PC-3 (cell line): Measurements from ENCODE around the gene FUT3. TPM values are rescaled to one million over a fixed set of nuclear protein-coding genes. Genes with fewer than 3 reads are reported as not detected.

ENCODE experiments used
- ATAC-seq: fragments of 200-7000 bp; cut with Tn5 transposase; 2 replicates; pipeline ENCODE4 v1.9.1; 2020; ENCODE audit warnings: mild to moderate bottlenecking, moderate library complexity
- BruUV-seq: library from RNA; stranded (reverse); fragments of 400-500 nt; replicated peaks from 2 replicates; lab custom pipeline; 2021; lab: Mats Ljungman, UMichigan
- CTCF ChIA-PET: fragments of 300-600 bp; sonication (Branson Sonifier 250); formaldehyde crosslinking; loops from one replicate; lab custom pipeline; 2022; ENCODE audit warnings: antibody characterized with exemption; lab: Charles Lee
- POLR2A ChIA-PET: fragments of 300-600 bp; sonication (Branson Sonifier 250); formaldehyde crosslinking; loops from one replicate; lab custom pipeline; 2022; ENCODE audit warnings: antibody characterized with exemption; ENCODE audit not compliant: unreplicated experiment; lab: Charles Lee
- DNase-seq: peaks from one replicate; pipeline ENCODE4 v3.0.0-alpha.2; 2015
- H2AFZ ChIP-seq: fragments of 300-600 bp; sonication (generic); 2 replicates; pipeline ENCODE4 v1.6.0; 2016; ENCODE audit warnings: antibody characterized with exemption, low read length
- H3F3A ChIP-seq: fragments of 300-600 bp; sonication (generic); one replicate; pipeline ENCODE4 v1.6.0; 2017; ENCODE audit warnings: antibody characterized with exemption, low read length, control low read depth, mild to moderate bottlenecking; ENCODE audit not compliant: unreplicated experiment
- H3K27ac ChIP-seq: fragments of 300-600 bp; sonication (generic); 2 replicates; pipeline ENCODE4 v1.5.1; 2016; ENCODE audit warnings: mild to moderate bottlenecking, low read length
- H3K27me3 ChIP-seq: fragments of 300-600 bp; sonication (generic); 2 replicates; pipeline ENCODE4 v1.6.1; 2016; ENCODE audit warnings: low read length, mixed read lengths
- H3K36me3 ChIP-seq: fragments of 300-600 bp; sonication (generic); 2 replicates; pipeline ENCODE4 v1.6.1; 2016; ENCODE audit warnings: low read depth, mixed run types, low read length, mixed read lengths
- H3K4me1 ChIP-seq: fragments of 300-600 bp; sonication (generic); 2 replicates; pipeline ENCODE4 v1.5.1; 2016; ENCODE audit warnings: low read length; ENCODE audit not compliant: insufficient read depth
- H3K4me2 ChIP-seq: fragments of 300-600 bp; sonication (generic); 2 replicates; pipeline ENCODE4 v1.6.0; 2016; ENCODE audit warnings: low read length
- H3K4me3 ChIP-seq: fragments of 300-600 bp; sonication (generic); 2 replicates; pipeline ENCODE4 v1.5.1; 2016; ENCODE audit warnings: mild to moderate bottlenecking, low read length, mixed read lengths
- H3K79me2 ChIP-seq: fragments of 300-600 bp; sonication (generic); 2 replicates; pipeline ENCODE4 v1.6.1; 2017; ENCODE audit warnings: low read length, mixed read lengths
- H3K9ac ChIP-seq: fragments of 300-600 bp; sonication (generic); 2 replicates; pipeline ENCODE4 v1.6.0; 2016; ENCODE audit warnings: mild to moderate bottlenecking, low read length
- H3K9me2 ChIP-seq: fragments of 300-600 bp; sonication (generic); replicated peaks from 2 replicates; pipeline ENCODE4 v1.6.1; 2016; ENCODE audit warnings: mixed run types, low read length, mixed read lengths
- H3K9me3 ChIP-seq: fragments of 300-600 bp; sonication (generic); 2 replicates; pipeline ENCODE4 v1.6.1; 2016; ENCODE audit warnings: low read length, mixed read lengths
- H4K20me1 ChIP-seq: fragments of 300-600 bp; sonication (generic); 2 replicates; pipeline ENCODE4 v1.6.1; 2016; ENCODE audit warnings: low read length, mixed read lengths
- CTCF ChIP-seq: fragments of 300-600 bp; sonication (generic); conservative IDR thresholded peaks from 2 replicates; pipeline ENCODE4 v1.5.1; 2017; ENCODE audit warnings: antibody characterized with exemption, low read depth, mild to moderate bottlenecking, low read length
- EZH2 ChIP-seq: fragments of 300-600 bp; sonication (generic); IDR thresholded peaks from one replicate; pipeline ENCODE4 v1.6.1; 2017; ENCODE audit warnings: antibody characterized with exemption, mild to moderate bottlenecking, low read length; ENCODE audit not compliant: unreplicated experiment
- EZH2phosphoT487 ChIP-seq: fragments of 300-600 bp; sonication (generic); IDR thresholded peaks from 2 replicates; pipeline ENCODE4 v1.6.1; 2018; ENCODE audit warnings: mild to moderate bottlenecking, antibody characterized with exemption, low read length, borderline replicate concordance
- intact Hi-C: fragments of 100-400 bp; cut with micrococcal nuclease; formaldehyde crosslinking; loops from 2 replicates; pipeline ENCODE4 v1.9.0; 2023
- total RNA-seq: library from RNA; depleted of rRNA; stranded (reverse); fragments of >200 nt; gene quantifications from 2 replicates; pipeline ENCODE4 v1.2.3, GENCODE V29; 2014

The FUT3 gene
- total RNA-seq, 1 experiment from 2014 or later = 7.7 TPM

GRCh38 chr19:5827342-5827890 lies 23.8 kb downstream of the FUT3 start:
- Histone ChIP-seq H3K4me1 (peaks cover 14% of the 10 kb centered on the region; the same call in 1 of the 2 replicates), H3K36me3 (no peaks in the 10 kb centered on the region), H3K4me2 (peak overlapping the region; percentile 51), H3K9ac (no peak overlapping the region), H2AFZ (no peak overlapping the region; the same call in none of the 2 replicates), H3F3A (no peaks in the 10 kb centered on the region), H3K79me2 (no peaks in the 10 kb centered on the region), H3K27me3 (no peaks in the 10 kb centered on the region), H3K9me3 (no peaks in the 10 kb centered on the region), H3K4me3 (peak overlapping the region; percentile 35), H4K20me1 (no peaks in the 10 kb centered on the region), H3K27ac (no peak overlapping the region), H3K9me2 (no peaks in the 10 kb centered on the region)
- DNase-seq = no peak
- intact Hi-C loops = no loop called here
- no peak for ATAC-seq
- TF ChIP-seq EZH2phosphoT487 (no peak), CTCF (no peak), EZH2 (no peak)
- CTCF ChIA-PET = interaction anchor here (1.9 kb wide), 1 partner anchor 23 kb away, joined by 11 read pairs; no protein-coding TSS in a partner anchor
- BruUV-seq = no TSS peak
- POLR2A ChIA-PET = interaction anchor here (0.6 kb wide), 2 partner anchors 76 to 86 kb away, joined by 4 read pairs; partner anchors contain the start of genes CAPS and NDUFA11

- TSS peak; percentile 57 for BruUV-seq
- Histone ChIP-seq H3K4me3 (peak overlapping the region; percentile 35; the same call in 1 of the 2 replicates), H3K36me3 (no peaks in the 10 kb centered on the region), H3K4me2 (peak overlapping the region; percentile 51; the same call in 1 of the 2 replicates), H2AFZ (no peak overlapping the region), H3K79me2 (no peaks in the 10 kb centered on the region), H3K27ac (no peak overlapping the region), H3K9ac (no peak overlapping the region), H3K27me3 (no peaks in the 10 kb centered on the region), H3K9me3 (no peaks in the 10 kb centered on the region), H3F3A (no peaks in the 10 kb centered on the region), H3K4me1 (peaks cover 14% of the 10 kb centered on the region; the same call in 1 of the 2 replicates), H4K20me1 (no peaks in the 10 kb centered on the region), H3K9me2 (no peaks in the 10 kb centered on the region)
- peak; percentile 30 for ATAC-seq
- TF ChIP-seq EZH2 (no peak), CTCF (peak; percentile 58), EZH2phosphoT487 (no peak)
- peak; percentile 81 for DNase-seq
- POLR2A ChIA-PET = interaction anchor here (0.6 kb wide), 1 partner anchor 87 kb away, joined by 4 read pairs; the partner anchor contains the start of gene CAPS
- intact Hi-C loops = no loop called here
- CTCF ChIA-PET = interaction anchor here (1.9 kb wide), 1 partner anchor 23 kb away, joined by 11 read pairs; no protein-coding TSS in a partner anchor
These were observed 24.5 kb downstream of the FUT3 start for GRCh38 chr19:5826531-5827341.
